ELR (cell line): ENCODE results near the gene CSF3.
A peak's percentile ranks its signal among the peaks of the same experiment; 100 is the strongest.

Source experiments
- DNase-seq: peaks from one replicate; pipeline ENCODE4 v3.0.0-alpha.2; 2015; ENCODE audit warnings: low read depth

The CSF3 gene

GRCh38 chr17:40062329-40063186 lies 47.3 kb downstream of the CSF3 start, which contains the start of gene THRA:
THRA (plus strand) TSS chr17:40062965; CDS start chr17:40074489, 11,524 bp downstream.
- DNase-seq = peak; percentile 67

GRCh38 chr17:40063187-40063771 lies 48.0 kb downstream of the CSF3 start:
- peak; percentile 51 for DNase-seq

- no peak for DNase-seq
Observed at GRCh38 chr17:40063901-40064531, 48.8 kb downstream of the CSF3 start.

- peak; percentile 67 for DNase-seq
Observed at GRCh38 chr17:40064971-40065768, 49.9 kb downstream of the CSF3 start.

GRCh38 chr17:40065769-40066510 lies 50.7 kb downstream of the CSF3 start:
- no peak for DNase-seq
